Caco-2 (cell line): ENCODE results near the gene ADGRG1. TPM values are rescaled to one million over a fixed set of nuclear protein-coding genes. Genes with fewer than 3 reads are reported as not detected.

Experiments used
- BruUV-seq: library from RNA; stranded (reverse); fragments of 400-500 nt; replicated peaks from 2 replicates; lab custom pipeline; 2021; lab: Mats Ljungman, UMichigan
- CTCF ChIA-PET: fragments of 300-600 bp; sonication (Branson Sonifier 250); formaldehyde crosslinking; loops from one replicate; lab custom pipeline; 2022; ENCODE audit warnings: antibody characterized with exemption; lab: Charles Lee
- POLR2A ChIA-PET: fragments of 300-600 bp; sonication (Branson Sonifier 250); formaldehyde crosslinking; loops from one replicate; lab custom pipeline; 2022; ENCODE audit warnings: antibody characterized with exemption; lab: Charles Lee
- DNase-seq, 2 experiments: peaks; one replicate each; pipeline versions ENCODE4 v3.0.0 to v3.0.0-alpha.2; 2020 to 2022
- H3K27me3 ChIP-seq: replicated peaks from 2 replicates; pipeline ENCODE4 v1.6.0; 2011; ENCODE audit warnings: low read length; ENCODE audit not compliant: control insufficient read depth, insufficient read depth
- H3K36me3 ChIP-seq: 2 replicates; pipeline ENCODE4 v1.5.1; 2011; ENCODE audit warnings: low read length; ENCODE audit not compliant: control insufficient read depth, insufficient read depth
- H3K4me1 ChIP-seq: fragments of 250-450 bp; sonication (Bioruptor Pico); 2 replicates; pipeline ENCODE4 v1.5.1; 2020; ENCODE audit warnings: mild to moderate bottlenecking
- H3K4me3 ChIP-seq: 2 replicates; pipeline ENCODE4 v1.5.1; 2011; ENCODE audit warnings: low read depth, mild to moderate bottlenecking, control low read depth, low read length
- H3K9me3 ChIP-seq: fragments of 250-450 bp; sonication (Bioruptor Pico); 2 replicates; pipeline ENCODE4 v1.5.1; 2020; ENCODE audit warnings: mild to moderate bottlenecking, moderate library complexity
- H3K27ac Mint-ChIP-seq: one replicate; pipeline ENCODE4 v1.8.0; 2022; ENCODE audit warnings: mixed read lengths; ENCODE audit not compliant: unreplicated experiment
- H3K27me3 Mint-ChIP-seq: one replicate; pipeline ENCODE4 v1.8.0; 2022; ENCODE audit warnings: mixed read lengths; ENCODE audit not compliant: insufficient read depth, unreplicated experiment
- H3K36me3 Mint-ChIP-seq: one replicate; pipeline ENCODE4 v1.8.0; 2022; ENCODE audit warnings: mild to moderate bottlenecking, mixed read lengths; ENCODE audit not compliant: insufficient read depth, unreplicated experiment
- H3K4me1 Mint-ChIP-seq: one replicate; pipeline ENCODE4 v1.8.0; 2022; ENCODE audit warnings: low read depth, mixed read lengths; ENCODE audit not compliant: unreplicated experiment
- H3K4me3 Mint-ChIP-seq: one replicate; pipeline ENCODE4 v1.8.0; 2022; ENCODE audit warnings: mild to moderate bottlenecking, moderate library complexity, mixed read lengths; ENCODE audit not compliant: unreplicated experiment
- H3K9me3 Mint-ChIP-seq: one replicate; pipeline ENCODE4 v1.8.0; 2022; ENCODE audit warnings: mixed read lengths; ENCODE audit not compliant: unreplicated experiment
- CTCF ChIP-seq, 2 experiments: fragments of 200-600 bp in 1 of 2; IDR thresholded peaks; 1 replicate in 1 of 2; 2 replicates in 1 of 2; pipeline versions ENCODE4 v1.5.1 to v1.8.0; 2011 to 2022; ENCODE audit warnings: antibody characterized with exemption in 1 of 2, control low read depth in 1 of 2, inconsistent platforms in 1 of 2, low read depth in 1 of 2, low read length in 1 of 2, mild to moderate bottlenecking in 1 of 2, moderate library complexity in 1 of 2; ENCODE audit not compliant: insufficient read depth in 1 of 2, severe bottlenecking in 1 of 2, unreplicated experiment in 1 of 2
- intact Hi-C: fragments of 100-400 bp; cut with micrococcal nuclease; formaldehyde crosslinking; loops from one replicate; pipeline ENCODE4 v1.10.0; 2022; ENCODE audit not compliant: unreplicated experiment
- total RNA-seq: library from RNA; stranded (reverse); gene quantifications from 2 replicates; pipeline ENCODE4 v1.2.3, GENCODE V29; 2022

Gene ADGRG1
- total RNA-seq, 1 experiment from 2014 or later: 195 TPM

DNA sequence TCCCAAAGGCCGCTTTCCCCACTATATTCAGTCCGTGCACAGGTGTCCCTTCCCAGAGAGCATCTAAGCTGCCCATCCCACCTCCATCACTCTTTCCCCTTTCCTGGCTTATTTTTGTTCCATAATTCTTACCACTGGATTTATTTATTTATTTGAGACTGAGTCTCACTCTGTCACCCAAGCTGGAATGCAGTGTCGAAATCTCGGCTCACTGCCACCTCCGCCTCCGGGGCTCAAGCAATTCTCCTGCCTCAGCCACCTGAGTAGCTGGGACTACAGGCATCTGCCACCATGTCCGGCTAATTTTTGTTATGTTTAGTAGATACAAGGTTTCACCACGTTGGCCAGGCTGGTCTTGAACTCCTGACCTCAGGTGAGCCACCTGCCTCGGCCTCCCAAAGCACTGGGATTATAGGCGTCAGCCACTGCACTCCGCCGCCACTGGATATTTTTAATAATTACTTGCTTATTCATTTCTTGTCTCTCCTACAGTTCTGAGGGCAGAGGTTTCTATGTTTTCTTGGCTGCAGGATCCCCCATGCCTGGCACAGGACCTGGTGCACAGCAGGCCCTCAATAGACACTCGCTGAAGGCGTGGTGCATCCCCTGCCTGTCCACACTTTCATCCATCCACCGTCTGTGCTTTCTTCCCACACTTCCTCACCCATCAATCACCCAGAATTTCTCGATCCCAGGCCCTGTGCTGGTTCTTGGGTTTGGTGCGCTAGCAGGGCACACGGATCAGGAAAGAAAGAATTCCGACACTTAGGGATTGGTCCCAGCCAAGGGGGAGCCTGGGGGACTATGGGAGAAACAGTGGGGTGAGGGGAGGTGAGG lies 9.9 kb upstream of the ADGRG1 start:
- peak overlapping the region; percentile 82 for H3K4me3 Mint-ChIP-seq
- H3K27ac Mint-ChIP-seq: peak overlapping the region; percentile 76
- ChIA-PET POLR2A (interaction anchor here (0.9 kb wide), 1 partner anchor 11 kb away, joined by 5 read pairs; no protein-coding TSS in a partner anchor), CTCF (interaction anchor here (0.6 to 2.2 kb wide), 5 partner anchors 9 to 139 kb away, joined by 3 to 8 read pairs (median 3); no protein-coding TSS in a partner anchor)
- intact Hi-C loops: loop anchor here (1.0 to 2.0 kb wide), 3 partner anchors 11 to 31 kb away; no protein-coding TSS in a partner anchor
- Histone ChIP-seq H3K9me3 (no peaks in the 10 kb centered on the region), H3K4me3 (no peak overlapping the region), H3K4me1 (peaks cover 46% of the 10 kb centered on the region), H3K27me3 (no peaks in the 10 kb centered on the region), H3K36me3 (0 out of 2 replicates have a peak, but pooled peaks cover 2% of the 10 kb centered on the region)
- no peak for TF ChIP-seq CTCF (IDR thresholded peaks at IDR 0.05; ENCODE audit: insufficient read depth in 1 of 2, low read depth in 1 of 2, low read length in 1 of 2, severe bottlenecking in 1 of 2, unreplicated experiment in 1 of 2)
- H3K36me3 Mint-ChIP-seq: peaks cover 23% of the 10 kb centered on the region
- H3K4me1 Mint-ChIP-seq: peaks cover 32% of the 10 kb centered on the region
- DNase-seq: peak; percentile 57 to 64
- BruUV-seq: no TSS peak
- no peaks in the 10 kb centered on the region for H3K9me3 Mint-ChIP-seq
- H3K27me3 Mint-ChIP-seq: no peaks in the 10 kb centered on the region

DNA sequence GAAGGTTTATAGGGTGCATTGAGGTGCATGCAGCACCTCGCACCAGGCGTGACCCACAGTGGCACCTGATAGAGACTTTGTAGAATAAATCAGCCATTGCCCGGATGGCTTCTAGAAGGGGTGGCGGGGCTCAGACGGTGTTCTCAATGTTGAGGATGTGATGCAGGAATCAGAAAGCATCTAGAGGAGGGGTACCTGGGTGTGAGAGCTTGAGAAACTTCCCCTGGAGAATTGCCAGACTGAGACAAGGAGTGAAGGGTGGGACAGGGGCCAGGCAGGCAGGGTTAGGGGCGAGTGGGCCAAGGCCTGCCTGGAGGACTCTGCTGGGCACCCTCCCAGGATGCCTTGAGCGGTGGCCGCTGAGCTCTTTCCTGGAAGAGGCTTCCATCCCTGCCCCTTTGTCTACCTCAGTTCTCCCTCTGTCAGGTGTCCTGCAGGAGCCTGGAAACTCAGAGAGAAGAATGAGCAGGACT lies 9.3 kb upstream of the ADGRG1 start:
- BruUV-seq: TSS peak; percentile 50
- peak overlapping the region; percentile 82 for H3K4me3 Mint-ChIP-seq
- no peak for TF ChIP-seq CTCF (IDR thresholded peaks at IDR 0.05; ENCODE audit: insufficient read depth in 1 of 2, low read depth in 1 of 2, low read length in 1 of 2, severe bottlenecking in 1 of 2, unreplicated experiment in 1 of 2)
- Histone ChIP-seq H3K9me3 (no peaks in the 10 kb centered on the region), H3K4me3 (peak overlapping the region; percentile 23), H3K4me1 (peaks cover 53% of the 10 kb centered on the region), H3K36me3 (0 out of 2 replicates have a peak, but pooled peaks cover 2% of the 10 kb centered on the region), H3K27me3 (no peaks in the 10 kb centered on the region)
- ChIA-PET CTCF (interaction anchor here (0.6 to 2.3 kb wide), 7 partner anchors 9 to 116 kb away, joined by 3 to 15 read pairs (median 3); no protein-coding TSS in a partner anchor), POLR2A (interaction anchor here (0.6 to 1.9 kb wide), 6 partner anchors 11 to 168 kb away, joined by 4 to 13 read pairs (median 6); partner anchors contain the start of gene KATNB1)
- H3K9me3 Mint-ChIP-seq: no peaks in the 10 kb centered on the region
- peak overlapping the region; percentile 76 for H3K27ac Mint-ChIP-seq
- H3K36me3 Mint-ChIP-seq: peaks cover 23% of the 10 kb centered on the region
- DNase-seq: no peak
- no peaks in the 10 kb centered on the region for H3K27me3 Mint-ChIP-seq
- H3K4me1 Mint-ChIP-seq: peaks cover 32% of the 10 kb centered on the region
- intact Hi-C loops: loop anchor here (1.0 to 2.0 kb wide), 3 partner anchors 12 to 30 kb away; no protein-coding TSS in a partner anchor
